HepG2 (cell line): ENCODE measurements around the gene TSHZ2. TPM values are rescaled to one million over a fixed set of nuclear protein-coding genes. Genes with fewer than 3 reads are reported as not detected.

Source experiments
- AHR ChIP-seq: IDR thresholded peaks from 2 replicates; pipeline ENCODE4 v1.6.1; 2018; ENCODE audit warnings: missing genetic modification reagents, missing compliant biosample characterization
- ATF7 ChIP-seq, 2 experiments: fragments of 450-650 bp in 1 of 2; sonication (generic) in 1 of 2; formaldehyde crosslinking in 1 of 2; IDR thresholded peaks; 2 replicates each; pipeline versions ENCODE4 v1.4.0 to v1.6.1; 2016 to 2020; ENCODE audit warnings: antibody characterized with exemption in 1 of 2, mild to moderate bottlenecking in 1 of 2, missing genetic modification reagents in 1 of 2
- CEBPB ChIP-seq: IDR thresholded peaks from 2 replicates; pipeline ENCODE4 v1.6.1; 2011; ENCODE audit warnings: low read depth, low read length, improper control_type of control experiment, borderline replicate concordance
- ISL2 ChIP-seq: sonication (generic); formaldehyde crosslinking; IDR thresholded peaks from 2 replicates; pipeline ENCODE4 v1.5.0; 2020; ENCODE audit warnings: missing genetic modification reagents
- KLF9 ChIP-seq: IDR thresholded peaks from 2 replicates; pipeline ENCODE4 v1.6.1; 2016; ENCODE audit warnings: low read depth
- LCORL ChIP-seq, 2 experiments: fragments of 450-650 bp in 1 of 2; sonication (generic) in 1 of 2; formaldehyde crosslinking in 1 of 2; IDR thresholded peaks; 2 replicates each; pipeline versions ENCODE4 v1.5.0 to v1.6.1; 2017 to 2020; ENCODE audit warnings: antibody characterized with exemption in 1 of 2, missing genetic modification reagents in 1 of 2
- MED1 ChIP-seq: sonication (generic); formaldehyde crosslinking; IDR thresholded peaks from 2 replicates; pipeline ENCODE4 v1.4.0; 2020; ENCODE audit warnings: missing genetic modification reagents
- MLLT10 ChIP-seq: sonication (generic); formaldehyde crosslinking; IDR thresholded peaks from 2 replicates; pipeline ENCODE4 v1.4.0; 2020; ENCODE audit warnings: missing genetic modification reagents
- RBM22 ChIP-seq: fragments of 200-400 bp; formaldehyde crosslinking; optimal IDR thresholded peaks from 2 replicates; pipeline ENCODE3; 2017; ENCODE audit warnings: mild to moderate bottlenecking, low read length, moderate library complexity
- SCMH1 ChIP-seq: sonication (generic); formaldehyde crosslinking; IDR thresholded peaks from 2 replicates; pipeline ENCODE4 v1.9.0; 2021; ENCODE audit warnings: missing genetic modification reagents, mild to moderate bottlenecking, borderline replicate concordance
- SYNCRIP ChIP-seq: fragments of 200-400 bp; formaldehyde crosslinking; IDR thresholded peaks from 2 replicates; pipeline ENCODE4 v1.6.1; 2018; ENCODE audit warnings: mild to moderate bottlenecking, low read depth, low read length; ENCODE audit not compliant: insufficient read depth
- YY1 ChIP-seq: IDR thresholded peaks from 2 replicates; pipeline ENCODE4 v1.6.1; 2011; ENCODE audit warnings: low read length, low read depth, moderate library complexity, mild to moderate bottlenecking; ENCODE audit not compliant: insufficient read depth, insufficient replicate concordance
- ZNF160 ChIP-seq: sonication (generic); formaldehyde crosslinking; IDR thresholded peaks from 2 replicates; pipeline ENCODE4 v1.8.0; 2022; ENCODE audit warnings: mild to moderate bottlenecking, inconsistent platforms, missing genetic modification reagents
- ZNF234 ChIP-seq: sonication (generic); formaldehyde crosslinking; conservative IDR thresholded peaks from 2 replicates; pipeline ENCODE4 v1.5.1; 2020; ENCODE audit warnings: mild to moderate bottlenecking, missing genetic modification reagents
- ZNF256 ChIP-seq: sonication (generic); formaldehyde crosslinking; conservative IDR thresholded peaks from 2 replicates; pipeline ENCODE4 v1.4.0; 2020; ENCODE audit warnings: missing genetic modification reagents
- ZNF484 ChIP-seq: sonication (generic); formaldehyde crosslinking; IDR thresholded peaks from 2 replicates; pipeline ENCODE4 v1.5.1; 2020; ENCODE audit warnings: mild to moderate bottlenecking, low read depth, missing genetic modification reagents, borderline replicate concordance
- ZNF598 ChIP-seq: sonication (generic); formaldehyde crosslinking; IDR thresholded peaks from 2 replicates; pipeline ENCODE4 v1.5.1; 2020; ENCODE audit warnings: mild to moderate bottlenecking, missing genetic modification reagents, borderline replicate concordance
- polyA plus RNA-seq, 8 experiments: library from polyadenylated mRNA; depleted of rRNA in 3 of 8; stranded (reverse) in 7 of 8; unstranded in 1 of 8; fragments of >200 nt; fragmentation: Illumina TruSeq in 4 of 8; extraction: Trizol in 4 of 8; gene quantifications; 2 replicates each; pipeline versions ENCODE4 v1.2.1 to v1.2.3, GENCODE V29; 2011 to 2016; ENCODE audit warnings: low read depth in 4 of 8, missing spikeins in 1 of 8, mixed read lengths in 1 of 8; ENCODE audit not compliant: insufficient read depth in 1 of 8
- total RNA-seq, 5 experiments: library from RNA; depleted of rRNA; stranded (reverse); fragments of >200 nt; fragmentation: Illumina TruSeq; extraction: Trizol; gene quantifications; 2 replicates each; pipeline ENCODE4 v1.2.3, GENCODE V29; 2016; ENCODE audit warnings: low read depth in 1 of 5
- TF ChIP-seq, protein P1 (sequence below): sonication (generic); formaldehyde crosslinking; IDR thresholded peaks from 2 replicates; pipeline ENCODE4 v1.4.0; 2020; ENCODE audit warnings: missing genetic modification reagents
- TF ChIP-seq, protein P2 (sequence below): IDR thresholded peaks from 2 replicates; pipeline ENCODE4 v1.6.1; 2016; ENCODE audit warnings: missing compliant biosample characterization, missing genetic modification reagents, borderline replicate concordance
- TF ChIP-seq, protein P3 (sequence below): IDR thresholded peaks from 2 replicates; pipeline ENCODE4 v1.6.1; 2016; ENCODE audit warnings: mild to moderate bottlenecking
- TF ChIP-seq, protein P4 (sequence below): sonication (generic); formaldehyde crosslinking; IDR thresholded peaks from 2 replicates; pipeline ENCODE4 v1.4.0; 2020; ENCODE audit warnings: missing genetic modification reagents

TSHZ2 gene
- total and polyA plus RNA-seq, 2 of the 13 experiments (the other 11 are each of a cell fraction or from before 2014, with no cell fraction given): 0.01 TPM; not detected in 1

DNA sequence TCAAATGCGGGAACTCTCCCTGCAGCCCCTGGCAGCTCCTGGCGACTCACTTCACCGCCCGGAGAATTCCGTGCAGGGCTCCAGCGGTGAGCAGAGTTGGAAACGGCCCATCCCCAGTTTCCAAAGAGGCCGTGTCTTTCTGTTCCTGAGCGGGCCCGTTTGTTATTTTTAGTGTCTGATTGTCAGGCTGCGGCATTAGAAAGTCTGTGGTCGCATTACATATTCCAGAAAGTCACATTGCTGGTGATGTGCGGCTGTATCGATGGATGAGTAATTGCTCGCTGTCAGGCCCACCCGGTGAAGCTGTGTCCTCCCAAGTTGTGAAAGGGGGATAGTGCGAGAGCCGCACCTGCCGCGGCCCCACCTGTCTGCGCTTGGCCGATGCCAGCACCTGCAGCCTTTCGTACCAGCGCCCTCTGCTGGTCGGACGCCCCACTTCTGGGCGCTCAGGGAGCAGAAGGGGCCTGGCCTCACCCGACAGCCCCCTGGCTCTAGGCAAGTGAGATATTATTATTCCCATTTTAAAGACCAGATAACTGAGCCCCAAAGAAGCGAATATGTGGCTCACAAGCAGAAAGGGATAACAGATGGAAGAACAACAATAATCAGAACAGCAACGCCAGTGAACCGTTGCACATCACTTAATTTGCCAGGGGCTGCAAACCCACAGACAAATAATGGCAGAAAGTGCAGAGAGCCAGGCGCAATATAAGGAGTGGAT is 244.9 kb downstream of the TSHZ2 start (continued):
- TF ChIP-seq, protein P1, sequence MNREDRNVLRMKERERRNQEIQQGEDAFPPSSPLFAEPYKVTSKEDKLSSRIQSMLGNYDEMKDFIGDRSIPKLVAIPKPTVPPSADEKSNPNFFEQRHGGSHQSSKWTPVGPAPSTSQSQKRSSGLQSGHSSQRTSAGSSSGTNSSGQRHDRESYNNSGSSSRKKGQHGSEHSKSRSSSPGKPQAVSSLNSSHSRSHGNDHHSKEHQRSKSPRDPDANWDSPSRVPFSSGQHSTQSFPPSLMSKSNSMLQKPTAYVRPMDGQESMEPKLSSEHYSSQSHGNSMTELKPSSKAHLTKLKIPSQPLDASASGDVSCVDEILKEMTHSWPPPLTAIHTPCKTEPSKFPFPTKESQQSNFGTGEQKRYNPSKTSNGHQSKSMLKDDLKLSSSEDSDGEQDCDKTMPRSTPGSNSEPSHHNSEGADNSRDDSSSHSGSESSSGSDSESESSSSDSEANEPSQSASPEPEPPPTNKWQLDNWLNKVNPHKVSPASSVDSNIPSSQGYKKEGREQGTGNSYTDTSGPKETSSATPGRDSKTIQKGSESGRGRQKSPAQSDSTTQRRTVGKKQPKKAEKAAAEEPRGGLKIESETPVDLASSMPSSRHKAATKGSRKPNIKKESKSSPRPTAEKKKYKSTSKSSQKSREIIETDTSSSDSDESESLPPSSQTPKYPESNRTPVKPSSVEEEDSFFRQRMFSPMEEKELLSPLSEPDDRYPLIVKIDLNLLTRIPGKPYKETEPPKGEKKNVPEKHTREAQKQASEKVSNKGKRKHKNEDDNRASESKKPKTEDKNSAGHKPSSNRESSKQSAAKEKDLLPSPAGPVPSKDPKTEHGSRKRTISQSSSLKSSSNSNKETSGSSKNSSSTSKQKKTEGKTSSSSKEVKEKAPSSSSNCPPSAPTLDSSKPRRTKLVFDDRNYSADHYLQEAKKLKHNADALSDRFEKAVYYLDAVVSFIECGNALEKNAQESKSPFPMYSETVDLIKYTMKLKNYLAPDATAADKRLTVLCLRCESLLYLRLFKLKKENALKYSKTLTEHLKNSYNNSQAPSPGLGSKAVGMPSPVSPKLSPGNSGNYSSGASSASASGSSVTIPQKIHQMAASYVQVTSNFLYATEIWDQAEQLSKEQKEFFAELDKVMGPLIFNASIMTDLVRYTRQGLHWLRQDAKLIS (CRISPR knock-in tag): no peak
- TF ChIP-seq CEBPB (no peak), ATF7 (IDR thresholded peaks at IDR 0.05) (no peak), ATF7 (CRISPR knock-in tag; IDR thresholded peaks at IDR 0.05) (no peak), LCORL (IDR thresholded peaks at IDR 0.05) (no peak), LCORL (CRISPR knock-in tag; IDR thresholded peaks at IDR 0.05) (no peak), ZNF484 (CRISPR knock-in tag) (no peak), ZNF160 (CRISPR knock-in tag) (no peak), MED1 (CRISPR knock-in tag) (no peak), ISL2 (no peak), AHR (CRISPR knock-in tag) (peak; percentile 89; the same call in 1 of the 2 replicates), MLLT10 (CRISPR knock-in tag) (no peak), ZNF234 (CRISPR knock-in tag) (no peak), RBM22 (no peak), ZNF256 (no peak), SCMH1 (CRISPR knock-in tag) (no peak), KLF9 (CRISPR knock-in tag) (no peak), ZNF598 (CRISPR knock-in tag) (peak; percentile 22; the same call in 1 of the 2 replicates), YY1 (peak; percentile 46), SYNCRIP (no peak)
- TF ChIP-seq, protein P2, sequence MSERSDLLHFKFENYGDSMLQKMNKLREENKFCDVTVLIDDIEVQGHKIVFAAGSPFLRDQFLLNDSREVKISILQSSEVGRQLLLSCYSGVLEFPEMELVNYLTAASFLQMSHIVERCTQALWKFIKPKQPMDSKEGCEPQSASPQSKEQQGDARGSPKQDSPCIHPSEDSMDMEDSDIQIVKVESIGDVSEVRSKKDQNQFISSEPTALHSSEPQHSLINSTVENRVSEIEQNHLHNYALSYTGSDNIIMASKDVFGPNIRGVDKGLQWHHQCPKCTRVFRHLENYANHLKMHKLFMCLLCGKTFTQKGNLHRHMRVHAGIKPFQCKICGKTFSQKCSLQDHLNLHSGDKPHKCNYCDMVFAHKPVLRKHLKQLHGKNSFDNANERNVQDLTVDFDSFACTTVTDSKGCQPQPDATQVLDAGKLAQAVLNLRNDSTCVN (CRISPR knock-in tag): no peak; the same call in 1 of the 2 replicates
- TF ChIP-seq, protein P3, sequence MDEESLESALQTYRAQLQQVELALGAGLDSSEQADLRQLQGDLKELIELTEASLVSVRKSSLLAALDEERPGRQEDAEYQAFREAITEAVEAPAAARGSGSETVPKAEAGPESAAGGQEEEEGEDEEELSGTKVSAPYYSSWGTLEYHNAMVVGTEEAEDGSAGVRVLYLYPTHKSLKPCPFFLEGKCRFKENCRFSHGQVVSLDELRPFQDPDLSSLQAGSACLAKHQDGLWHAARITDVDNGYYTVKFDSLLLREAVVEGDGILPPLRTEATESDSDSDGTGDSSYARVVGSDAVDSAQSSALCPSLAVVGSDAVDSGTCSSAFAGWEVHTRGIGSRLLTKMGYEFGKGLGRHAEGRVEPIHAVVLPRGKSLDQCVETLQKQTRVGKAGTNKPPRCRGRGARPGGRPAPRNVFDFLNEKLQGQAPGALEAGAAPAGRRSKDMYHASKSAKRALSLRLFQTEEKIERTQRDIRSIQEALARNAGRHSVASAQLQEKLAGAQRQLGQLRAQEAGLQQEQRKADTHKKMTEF (CRISPR knock-in tag): peak; percentile 60; the same call in 1 of the 2 replicates
- TF ChIP-seq, protein P4, sequence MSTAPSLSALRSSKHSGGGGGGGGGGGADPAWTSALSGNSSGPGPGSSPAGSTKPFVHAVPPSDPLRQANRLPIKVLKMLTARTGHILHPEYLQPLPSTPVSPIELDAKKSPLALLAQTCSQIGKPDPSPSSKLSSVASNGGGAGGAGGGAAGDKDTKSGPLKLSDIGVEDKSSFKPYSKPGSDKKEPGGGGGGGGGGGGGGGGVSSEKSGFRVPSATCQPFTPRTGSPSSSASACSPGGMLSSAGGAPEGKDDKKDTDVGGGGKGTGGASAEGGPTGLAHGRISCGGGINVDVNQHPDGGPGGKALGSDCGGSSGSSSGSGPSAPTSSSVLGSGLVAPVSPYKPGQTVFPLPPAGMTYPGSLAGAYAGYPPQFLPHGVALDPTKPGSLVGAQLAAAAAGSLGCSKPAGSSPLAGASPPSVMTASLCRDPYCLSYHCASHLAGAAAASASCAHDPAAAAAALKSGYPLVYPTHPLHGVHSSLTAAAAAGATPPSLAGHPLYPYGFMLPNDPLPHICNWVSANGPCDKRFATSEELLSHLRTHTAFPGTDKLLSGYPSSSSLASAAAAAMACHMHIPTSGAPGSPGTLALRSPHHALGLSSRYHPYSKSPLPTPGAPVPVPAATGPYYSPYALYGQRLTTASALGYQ (CRISPR knock-in tag): no peak
